GM04503 (cell line): Measurements from ENCODE around the gene PIGV.

ENCODE experiments used
- DNase-seq: peaks from one replicate; pipeline ENCODE4 v3.0.0-alpha.2; 2012; ENCODE audit warnings: low read depth

PIGV gene

DNA sequence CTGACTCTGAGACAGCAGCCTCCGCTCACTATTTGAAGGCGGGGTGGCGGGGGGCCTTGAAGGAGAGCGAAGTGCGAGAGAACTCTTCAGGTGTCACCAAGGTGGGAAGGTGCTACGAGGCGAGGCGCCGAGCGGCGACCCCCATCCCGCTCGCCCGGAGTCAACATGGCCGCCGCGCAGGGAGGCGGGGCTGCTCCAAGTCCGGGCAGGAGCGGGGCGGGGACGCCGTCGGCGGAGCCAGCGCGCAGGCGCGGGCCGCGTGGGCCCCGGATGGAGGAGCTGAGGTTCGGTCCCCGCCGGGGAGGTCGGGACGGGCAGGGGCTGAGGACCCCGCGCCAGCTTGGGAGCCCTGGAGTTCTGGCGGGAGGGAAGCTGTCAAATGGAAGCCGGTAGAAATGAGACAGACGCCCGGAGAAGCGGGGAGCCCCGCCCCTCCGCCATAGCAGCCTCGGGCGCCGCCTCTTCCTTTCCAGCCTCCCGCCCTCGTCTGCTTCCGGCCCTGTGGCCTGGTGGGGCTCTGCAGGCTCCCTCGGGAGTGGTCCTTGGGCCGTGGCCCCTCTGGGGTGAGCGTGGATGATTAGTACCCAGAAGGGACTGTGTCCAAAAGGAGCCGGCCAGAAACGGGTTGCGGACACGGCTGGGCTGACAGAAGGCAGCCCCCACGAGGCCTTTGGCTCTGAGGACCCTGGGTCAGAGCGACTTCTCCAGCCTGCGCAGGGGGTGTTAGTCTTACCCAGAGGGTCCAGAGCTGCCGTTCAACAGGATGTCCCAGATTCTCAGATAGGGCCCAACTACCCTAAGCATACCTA lies at the start of gene PIGV:
TSS of gene PIGV (plus strand) at position 245 of the 809 bp plus-strand sequence. CDS start 2,866 bp downstream, outside the sequence.
- no peak for DNase-seq

GRCh38 chr1:26739329-26739914 lies 48.3 kb upstream of the PIGV start:
- no peak for DNase-seq

DNA sequence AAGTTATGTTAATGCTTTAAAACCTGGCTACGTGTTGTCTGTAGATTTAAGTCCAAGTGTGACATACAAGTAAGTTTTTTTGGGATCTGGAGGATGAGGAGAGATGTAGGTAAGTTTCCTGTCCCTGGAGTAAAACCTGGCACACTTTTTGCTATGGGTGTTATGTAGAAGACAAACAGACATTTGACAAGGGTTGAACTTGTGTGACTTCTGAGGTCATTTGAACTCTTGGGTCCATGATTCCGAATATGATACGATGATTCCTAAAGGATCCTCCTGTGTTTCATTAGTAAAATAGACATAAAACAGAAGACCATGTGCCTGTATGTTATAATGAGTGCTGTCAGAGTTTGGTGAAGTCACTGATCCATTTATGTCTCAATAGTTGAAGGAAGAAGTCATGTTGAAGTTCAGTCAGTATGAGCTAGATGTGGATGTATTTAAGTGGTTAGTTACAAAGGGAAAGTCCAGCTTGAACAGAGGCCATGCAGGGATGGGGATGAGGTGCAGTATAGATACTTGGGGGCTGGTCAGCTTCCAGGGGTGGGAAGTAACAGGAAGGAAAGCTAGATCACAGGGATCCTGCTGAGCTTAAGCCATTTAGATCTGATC lies 47.6 kb upstream of the PIGV start:
- no peak for DNase-seq

DNA sequence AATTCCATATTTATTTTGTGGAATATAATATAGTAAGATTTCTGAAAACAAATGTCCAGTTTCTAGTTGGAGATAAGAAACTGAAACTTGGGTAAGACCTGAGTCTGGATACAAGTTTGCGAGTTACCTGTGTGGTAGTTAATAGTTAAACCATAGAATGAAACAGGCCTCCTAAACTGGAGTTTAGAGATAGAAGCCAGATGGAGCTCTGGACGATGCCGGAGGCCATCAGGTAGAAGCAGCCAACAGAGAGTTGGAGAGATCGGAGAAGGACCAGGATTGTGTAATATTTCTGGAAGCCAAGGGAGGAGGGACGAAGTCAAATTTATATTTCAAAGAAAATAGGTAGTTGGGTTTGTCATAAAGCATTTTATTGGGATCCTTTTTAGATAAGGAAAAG lies 46.8 kb upstream of the PIGV start:
- no peak for DNase-seq

DNA sequence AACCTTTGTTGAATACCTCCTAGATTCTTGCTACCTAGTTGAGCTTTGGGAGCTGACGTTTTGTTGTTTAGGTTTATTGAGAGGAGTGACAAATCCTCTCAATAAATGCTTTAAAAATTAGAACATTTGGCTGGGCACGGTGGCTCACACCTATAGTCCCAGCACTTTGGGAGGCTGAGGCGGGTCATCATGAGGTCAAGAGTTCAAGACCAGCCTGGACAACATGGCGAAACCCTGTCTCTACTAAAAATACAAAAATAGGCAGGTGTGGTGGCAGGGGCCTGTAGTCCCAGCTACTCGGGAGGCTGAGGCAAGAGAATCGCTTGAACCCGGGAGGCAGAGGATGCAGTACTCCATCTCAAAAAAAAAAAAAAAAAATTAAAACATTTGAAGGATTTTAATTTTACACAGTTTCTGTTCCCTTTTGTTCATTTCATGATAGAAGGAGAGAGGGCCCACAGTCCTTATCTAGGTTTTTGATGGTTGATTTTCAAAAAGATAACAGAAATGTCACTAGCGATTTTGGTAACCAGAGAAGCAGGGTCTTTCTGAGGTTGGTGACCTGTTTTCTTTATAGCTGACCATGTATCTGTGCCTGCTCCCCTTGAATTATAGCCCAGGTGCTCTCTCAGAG lies 44.2 kb upstream of the PIGV start:
- DNase-seq: no peak

- peak; percentile 50 for DNase-seq
Observed at GRCh38 chr1:26744075-26744959, 43.4 kb upstream of the PIGV start.

DNA sequence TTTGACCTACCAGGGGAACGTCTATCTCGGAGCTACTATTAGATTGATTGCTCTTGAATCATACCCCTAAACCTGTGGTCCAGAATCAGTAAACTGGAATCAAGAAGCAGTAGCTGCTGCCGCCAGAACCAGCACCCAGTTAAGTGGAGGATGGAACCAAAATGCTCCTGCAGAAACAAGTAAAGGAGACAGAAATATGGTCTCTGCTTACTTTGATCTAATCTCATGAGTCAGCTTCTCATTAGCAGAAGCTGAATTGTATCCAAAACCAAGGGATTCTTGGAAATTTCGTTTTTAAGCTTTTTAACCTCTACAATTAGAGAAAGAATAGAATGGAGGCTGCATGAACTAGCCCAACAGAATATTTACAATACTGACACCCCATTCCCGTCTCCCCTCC lies 42.6 kb upstream of the PIGV start:
- no peak for DNase-seq

GRCh38 chr1:26747048-26747447 lies 40.7 kb upstream of the PIGV start:
- DNase-seq: no peak

GRCh38 chr1:26748351-26748750 lies 39.4 kb upstream of the PIGV start:
- DNase-seq: no peak

DNA sequence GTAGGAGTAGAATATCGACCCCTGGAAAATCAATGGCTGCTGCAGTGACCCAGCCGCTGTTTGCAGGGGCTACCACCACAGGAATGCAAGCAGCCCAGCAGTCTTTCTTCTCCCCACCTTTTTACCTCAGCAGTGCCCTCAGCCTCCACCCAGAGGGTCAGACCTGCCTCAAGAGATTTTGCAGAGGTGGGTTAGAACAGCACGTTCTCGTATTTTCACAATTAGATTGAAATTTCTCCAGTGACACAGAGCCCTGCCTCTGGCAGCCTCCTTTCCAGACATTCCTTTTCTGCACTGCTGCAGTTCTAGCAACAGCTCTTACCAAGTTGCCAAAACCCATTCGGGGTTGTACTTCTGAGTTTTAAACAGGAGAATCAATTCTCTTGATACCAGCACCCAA lies 38.3 kb upstream of the PIGV start:
- no peak for DNase-seq

- DNase-seq: no peak
Observed at GRCh38 chr1:26750428-26750827, 37.3 kb upstream of the PIGV start.

DNA sequence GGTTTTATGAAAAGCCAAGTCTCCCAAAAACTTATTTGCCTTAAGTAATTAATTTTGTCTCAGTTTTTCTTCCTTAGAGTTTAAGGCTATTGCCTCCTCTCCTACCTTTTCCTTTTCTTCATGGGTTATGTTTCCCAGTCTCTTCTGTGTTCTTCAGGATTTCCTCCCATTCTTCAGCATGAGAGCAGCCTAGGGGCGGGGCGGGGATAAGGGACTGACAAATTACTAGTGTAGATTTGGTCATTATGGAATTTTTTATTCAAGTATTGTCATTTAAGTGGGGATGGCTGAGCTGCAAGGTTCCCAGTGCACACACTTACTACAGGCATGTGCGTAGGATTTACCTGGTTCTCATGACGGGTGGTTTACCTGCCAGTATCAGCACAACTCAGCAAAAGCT lies 35.2 kb upstream of the PIGV start:
- DNase-seq: no peak

- DNase-seq: no peak
Observed at GRCh38 chr1:26754086-26754874, 33.5 kb upstream of the PIGV start.

DNA sequence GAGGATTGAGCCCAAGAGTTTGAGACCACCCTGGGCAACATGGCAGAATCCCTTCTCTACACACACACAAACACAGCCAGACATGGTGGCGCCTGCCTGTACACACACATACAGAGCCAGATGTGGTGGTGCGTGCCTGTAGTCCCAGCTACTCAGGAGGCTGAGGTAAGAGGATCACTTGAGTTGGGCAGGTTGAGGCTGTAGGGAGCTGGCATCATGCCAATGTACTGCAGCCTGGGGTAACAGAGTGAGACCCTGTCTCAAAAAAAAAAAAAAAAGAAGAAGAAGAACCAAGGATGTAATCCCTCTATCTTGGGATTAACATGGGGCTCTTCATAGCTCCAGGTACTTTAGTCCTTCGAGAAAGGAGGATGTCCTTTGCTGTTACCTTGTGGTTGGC lies 29.4 kb upstream of the PIGV start:
- DNase-seq: no peak

DNA sequence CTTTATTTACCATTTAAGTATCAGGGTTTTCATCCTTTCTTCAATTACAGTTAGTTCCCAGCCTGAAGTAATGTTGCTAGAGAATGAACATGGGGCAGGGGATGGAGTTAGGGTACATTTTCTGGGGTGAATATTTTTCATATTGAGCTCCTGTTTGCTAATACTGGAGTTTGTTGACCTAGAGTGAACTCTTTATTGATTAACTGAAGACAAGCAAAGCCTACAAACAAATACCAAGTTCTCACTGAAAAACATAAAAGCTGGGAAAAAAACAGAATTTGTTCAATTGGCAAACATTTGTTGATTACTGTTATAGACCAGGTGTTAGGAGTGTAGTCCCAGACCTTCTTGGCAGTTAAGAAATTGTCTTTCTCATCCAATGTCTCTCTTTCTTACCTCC lies 28.2 kb upstream of the PIGV start:
- no peak for DNase-seq

- DNase-seq: no peak
Observed at GRCh38 chr1:26761217-26761616, 26.5 kb upstream of the PIGV start.

DNA sequence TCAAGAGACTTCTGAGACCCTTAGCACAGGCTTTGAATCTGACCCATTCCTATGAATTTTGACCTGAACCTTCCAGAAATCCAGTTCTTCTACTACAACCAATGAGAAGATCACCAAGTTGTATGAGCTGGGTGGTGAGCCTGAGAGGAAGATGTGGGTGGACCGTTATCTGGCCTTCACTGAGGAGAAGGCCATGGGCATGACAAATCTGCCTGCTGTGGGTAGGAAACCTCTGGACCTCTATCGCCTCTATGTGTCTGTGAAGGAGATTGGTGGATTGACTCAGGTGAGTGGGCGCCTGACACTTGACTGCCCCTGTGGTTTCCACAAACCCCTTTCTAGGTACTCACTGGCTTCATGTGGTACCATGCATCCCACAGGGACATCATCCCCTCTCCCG lies 20.0 kb upstream of the PIGV start:
- DNase-seq: no peak

GRCh38 chr1:26768755-26769154 lies 19.0 kb upstream of the PIGV start:
- peak; percentile 83 for DNase-seq

DNA sequence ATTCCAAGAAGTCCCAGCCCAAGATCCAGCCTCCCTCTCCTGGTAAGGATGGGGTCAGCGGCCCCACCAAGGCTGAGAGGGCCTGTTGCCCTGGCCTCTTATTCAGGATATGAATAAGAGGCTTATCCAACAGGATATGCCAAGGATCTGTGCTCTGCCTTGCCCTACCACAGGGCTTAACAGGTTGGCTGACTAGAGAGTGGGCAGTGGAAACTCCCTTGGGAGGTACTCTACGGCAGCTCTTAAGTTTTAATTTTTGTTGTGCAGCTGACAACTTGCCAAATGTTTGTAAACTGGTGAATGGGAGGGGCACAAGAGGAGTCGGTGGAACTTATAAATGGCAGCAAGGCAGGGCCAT lies 16.5 kb upstream of the PIGV start:
- no peak for DNase-seq

- peak; percentile 99 for DNase-seq
Observed at GRCh38 chr1:26771643-26772321, 16.0 kb upstream of the PIGV start.

DNA sequence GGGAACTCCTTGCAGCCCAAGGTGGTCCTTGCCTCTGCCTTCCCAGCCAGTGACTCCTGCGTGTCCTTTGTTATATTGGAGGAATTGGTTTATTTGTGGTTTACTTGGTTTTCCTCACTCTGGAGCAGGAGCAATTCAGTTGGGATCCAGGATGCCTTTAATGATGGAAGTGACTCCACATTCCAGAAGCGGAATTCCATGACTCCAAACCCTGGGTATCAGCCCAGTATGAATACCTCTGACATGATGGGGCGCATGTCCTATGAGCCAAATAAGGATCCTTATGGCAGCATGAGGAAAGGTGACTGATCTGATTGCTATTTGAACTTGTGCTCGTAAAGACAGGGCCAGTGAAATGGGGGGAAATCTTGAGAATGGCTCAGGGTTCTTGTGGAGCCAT lies 15.1 kb upstream of the PIGV start:
- peak; percentile 99 for DNase-seq
